Thoracic aorta (tissue), 2 donors: ENCODE data around the gene ADCY5. TPM values are rescaled to one million over a fixed set of nuclear protein-coding genes. Genes with fewer than 3 reads are reported as not detected.

ENCODE experiments used
- ATAC-seq: fragments of 150-250 bp; one replicate; pipeline ENCODE4 v1.8.0; 2017; ENCODE audit warnings: low read depth; ENCODE audit not compliant: insufficient number of reproducible peaks, low FRiP score
- DNase-seq: peaks from one replicate; pipeline ENCODE4 v3.0.0-alpha.2; 2020; ENCODE audit warnings: low spot score
- H3K27ac ChIP-seq, 2 donors: fragments of 200-600 bp; sonication (generic); 1 replicate in 1 of 2; 2 replicates in 1 of 2; pipeline ENCODE4 v1.5.1; 2016; ENCODE audit warnings: mild to moderate bottlenecking in 2 of 2, moderate library complexity in 2 of 2
- H3K27me3 ChIP-seq: fragments of 200-600 bp; sonication (generic); replicated peaks from 2 replicates; pipeline ENCODE4 v1.6.0; 2016; ENCODE audit warnings: mild to moderate bottlenecking; ENCODE audit not compliant: insufficient read depth
- H3K36me3 ChIP-seq: fragments of 200-600 bp; sonication (generic); one replicate; pipeline ENCODE4 v1.5.1; 2016
- H3K4me1 ChIP-seq, 2 donors: fragments of 200-600 bp; sonication (generic); 1 replicate in 1 of 2; 2 replicates in 1 of 2; pipeline versions ENCODE4 v1.5.1 to v1.6.0; 2016; ENCODE audit warnings: low read depth in 2 of 2, mild to moderate bottlenecking in 1 of 2; ENCODE audit not compliant: control insufficient read depth in 1 of 2
- H3K4me3 ChIP-seq: fragments of 200-600 bp; sonication (generic); 2 replicates; pipeline ENCODE4 v1.5.1; 2016; ENCODE audit warnings: mild to moderate bottlenecking
- H3K9me3 ChIP-seq: fragments of 200-600 bp; sonication (generic); 2 replicates; pipeline ENCODE4 v1.5.1; 2016
- total RNA-seq, 2 donors: library from RNA; depleted of rRNA; stranded (reverse); fragments of >200 nt; gene quantifications; one replicate each; pipeline versions ENCODE4 v1.1.0 to v1.2.3, GENCODE V29; 2016
- TF ChIP-seq, protein P1 (sequence below): fragments of 200-600 bp; sonication (generic); IDR thresholded peaks from one replicate; pipeline ENCODE4 v1.5.1; 2019; ENCODE audit warnings: antibody characterized with exemption

ADCY5 gene
- total RNA-seq, 2 donors from 2014 or later = 104 to 123 TPM

GRCh38 chr3:123375014-123375940 is 73.6 kb downstream of the ADCY5 start:
- Histone ChIP-seq H3K9me3 (no peaks in the 10 kb centered on the region), H3K27ac (peak overlapping the region; percentile 77 to 95), H3K27me3 (no peaks in the 10 kb centered on the region), H3K4me3 (no peak overlapping the region), H3K4me1 (peaks cover 30 to 100% of the 10 kb centered on the region in 2 donors), H3K36me3 (no peaks in the 10 kb centered on the region)
- no peak for DNase-seq
- ATAC-seq = no peak
- TF ChIP-seq, protein P1, sequence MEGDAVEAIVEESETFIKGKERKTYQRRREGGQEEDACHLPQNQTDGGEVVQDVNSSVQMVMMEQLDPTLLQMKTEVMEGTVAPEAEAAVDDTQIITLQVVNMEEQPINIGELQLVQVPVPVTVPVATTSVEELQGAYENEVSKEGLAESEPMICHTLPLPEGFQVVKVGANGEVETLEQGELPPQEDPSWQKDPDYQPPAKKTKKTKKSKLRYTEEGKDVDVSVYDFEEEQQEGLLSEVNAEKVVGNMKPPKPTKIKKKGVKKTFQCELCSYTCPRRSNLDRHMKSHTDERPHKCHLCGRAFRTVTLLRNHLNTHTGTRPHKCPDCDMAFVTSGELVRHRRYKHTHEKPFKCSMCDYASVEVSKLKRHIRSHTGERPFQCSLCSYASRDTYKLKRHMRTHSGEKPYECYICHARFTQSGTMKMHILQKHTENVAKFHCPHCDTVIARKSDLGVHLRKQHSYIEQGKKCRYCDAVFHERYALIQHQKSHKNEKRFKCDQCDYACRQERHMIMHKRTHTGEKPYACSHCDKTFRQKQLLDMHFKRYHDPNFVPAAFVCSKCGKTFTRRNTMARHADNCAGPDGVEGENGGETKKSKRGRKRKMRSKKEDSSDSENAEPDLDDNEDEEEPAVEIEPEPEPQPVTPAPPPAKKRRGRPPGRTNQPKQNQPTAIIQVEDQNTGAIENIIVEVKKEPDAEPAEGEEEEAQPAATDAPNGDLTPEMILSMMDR = no peak

DNA sequence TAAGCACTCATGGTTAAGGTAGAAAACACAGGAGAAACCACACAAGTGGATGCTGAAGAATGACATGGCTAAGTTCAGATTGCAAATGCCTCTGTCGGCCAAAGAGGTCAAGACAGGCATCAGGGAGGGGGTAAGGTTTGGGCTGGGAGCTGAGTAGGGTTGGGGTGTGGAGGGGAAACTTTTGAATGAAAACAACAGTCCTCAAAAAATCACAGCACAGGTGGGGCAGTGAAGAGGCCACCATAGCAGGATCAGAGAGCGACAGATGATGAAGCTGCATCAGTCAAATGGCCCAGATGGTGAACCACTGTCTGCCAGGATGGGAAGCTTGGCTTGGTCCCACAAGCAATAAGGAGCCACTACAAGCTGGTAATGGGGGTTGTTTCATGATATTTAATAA is 74.9 kb downstream of the ADCY5 start:
- DNase-seq = no peak
- Histone ChIP-seq H3K27ac (peak overlapping the region; percentile 77 to 95), H3K36me3 (no peaks in the 10 kb centered on the region), H3K4me3 (no peak overlapping the region), H3K4me1 (peaks cover 30 to 100% of the 10 kb centered on the region in 2 donors), H3K27me3 (no peaks in the 10 kb centered on the region), H3K9me3 (no peaks in the 10 kb centered on the region)
- TF ChIP-seq, protein P1 = no peak
- ATAC-seq = peak; percentile 21

DNA sequence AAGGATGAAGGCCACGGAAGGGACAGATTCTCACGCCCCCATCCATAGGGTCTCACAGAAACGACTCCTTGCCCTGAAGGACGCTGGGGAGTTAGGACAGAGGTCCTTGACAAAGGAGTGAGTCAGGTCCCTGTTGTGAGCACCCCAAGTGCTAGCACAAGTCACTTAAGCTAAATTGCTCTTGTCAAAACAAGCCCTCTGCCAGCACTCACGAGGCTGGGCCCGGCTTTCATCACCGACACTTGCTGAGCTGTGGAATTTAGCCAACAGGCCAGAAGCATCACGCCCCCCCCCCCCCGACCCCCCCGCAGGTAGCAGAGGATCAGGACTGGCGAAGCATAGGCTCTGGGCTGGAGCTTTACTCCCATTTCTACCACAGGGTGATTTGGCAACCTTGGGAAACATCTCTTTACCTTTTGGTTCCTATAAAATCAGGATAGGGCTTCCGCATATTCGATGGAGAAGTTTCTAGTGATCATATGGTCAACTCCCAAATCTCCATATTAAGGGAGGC is 75.4 kb downstream of the ADCY5 start:
- Histone ChIP-seq H3K9me3 (no peaks in the 10 kb centered on the region), H3K27me3 (no peaks in the 10 kb centered on the region), H3K27ac (peak overlapping the region; percentile 77 to 95), H3K4me1 (peaks cover 30 to 98% of the 10 kb centered on the region in 2 donors), H3K36me3 (no peaks in the 10 kb centered on the region), H3K4me3 (no peak overlapping the region)
- ATAC-seq (peak; percentile 32), DNase-seq (no peak)
- TF ChIP-seq, protein P1 = no peak

GRCh38 chr3:123372686-123373473 is 76.0 kb downstream of the ADCY5 start:
- peak overlapping the region; percentile 77 to 95 for H3K27ac ChIP-seq

More at GRCh38 chr3:123372686-123373473, 76.0 kb downstream of the ADCY5 start:
- Histone ChIP-seq H3K9me3 (no peaks in the 10 kb centered on the region), H3K4me1 (peaks cover 30 to 96% of the 10 kb centered on the region in 2 donors), H3K27me3 (no peaks in the 10 kb centered on the region), H3K4me3 (no peak overlapping the region), H3K36me3 (no peaks in the 10 kb centered on the region)
- DNase-seq = no peak
- TF ChIP-seq, protein P1 = no peak
- ATAC-seq = no peak
